Keratinocyte (primary cell): ENCODE measurements around the gene FRMD4B. TPM values are rescaled to one million over a fixed set of nuclear protein-coding genes. Genes with fewer than 3 reads are reported as not detected.
A peak's percentile ranks its signal among the peaks of the same experiment; 100 is the strongest.

ENCODE experiments used
- DNase-seq: peaks from one replicate; pipeline ENCODE4 v3.0.0-alpha.2; 2011; ENCODE audit warnings: low read depth, missing footprints, low spot score
- FAIRE-seq: peaks from 2 replicates; lab custom pipeline; 2011; peaks lifted over from hg19 to GRCh38; lab: Jason Lieb, UNC
- H2AFZ ChIP-seq: 2 replicates; pipeline ENCODE4 v1.6.0; 2012; ENCODE audit warnings: low read length, control low read depth, inconsistent platforms; ENCODE audit not compliant: control insufficient read depth
- H3K27ac ChIP-seq: 2 replicates; pipeline ENCODE4 v1.5.1; 2011; ENCODE audit warnings: low read length; ENCODE audit not compliant: control insufficient read depth, insufficient read depth
- H3K27me3 ChIP-seq: 3 replicates; pipeline ENCODE4 v1.6.0; 2011; ENCODE audit warnings: low read length; ENCODE audit not compliant: control insufficient read depth, insufficient read depth; ENCODE audit errors: extremely low read depth
- H3K36me3 ChIP-seq, 2 experiments: 2 replicates in 1 of 2; 3 replicates in 1 of 2; pipeline ENCODE4 v1.5.1; 2011; ENCODE audit warnings: low read length in 2 of 2, mild to moderate bottlenecking in 1 of 2; ENCODE audit not compliant: control insufficient read depth in 2 of 2, insufficient read depth in 2 of 2; ENCODE audit errors: extremely low read depth in 1 of 2
- H3K4me1 ChIP-seq: 3 replicates; pipeline ENCODE4 v1.5.1; 2011; ENCODE audit warnings: low read length; ENCODE audit not compliant: control insufficient read depth, insufficient read depth; ENCODE audit errors: extremely low read depth
- H3K4me2 ChIP-seq: 3 replicates; pipeline ENCODE4 v1.6.0; 2011; ENCODE audit warnings: low read depth, low read length; ENCODE audit not compliant: control insufficient read depth, insufficient read depth; ENCODE audit errors: extremely low read depth
- H3K4me3 ChIP-seq, 3 experiments: fragments of 200-600 bp in 1 of 3; sonication (generic) in 1 of 3; 2 replicates in 2 of 3; 3 replicates in 1 of 3; pipeline ENCODE4 v1.5.1; 2011 to 2016; ENCODE audit warnings: low read length in 3 of 3, mild to moderate bottlenecking in 3 of 3, control low read depth in 2 of 3, inconsistent platforms in 1 of 3, low read depth in 1 of 3, mixed read lengths in 1 of 3, mixed run types in 1 of 3, moderate library complexity in 1 of 3; ENCODE audit not compliant: control insufficient read depth in 2 of 3, insufficient read depth in 2 of 3; ENCODE audit errors: extremely low read depth in 1 of 3
- H3K79me2 ChIP-seq: 2 replicates; pipeline ENCODE4 v1.6.0; 2012; ENCODE audit warnings: low read length; ENCODE audit not compliant: control insufficient read depth, insufficient read depth
- H3K9ac ChIP-seq: 3 replicates; pipeline ENCODE4 v1.6.0; 2011; ENCODE audit warnings: low read length; ENCODE audit not compliant: control insufficient read depth, insufficient read depth; ENCODE audit errors: extremely low read depth
- H3K9me1 ChIP-seq: 3 replicates; pipeline ENCODE4 v1.6.0; 2011; ENCODE audit warnings: low read length; ENCODE audit not compliant: control insufficient read depth, insufficient read depth; ENCODE audit errors: extremely low read depth
- H3K9me3 ChIP-seq: 2 replicates; pipeline ENCODE4 v1.5.1; 2012; ENCODE audit warnings: low read depth, low read length; ENCODE audit not compliant: control insufficient read depth
- H4K20me1 ChIP-seq: 3 replicates; pipeline ENCODE4 v1.6.0; 2011; ENCODE audit warnings: low read length; ENCODE audit not compliant: control insufficient read depth, insufficient read depth; ENCODE audit errors: extremely low read depth
- EZH2 ChIP-seq: IDR thresholded peaks from one replicate; pipeline ENCODE4 v1.6.1; 2012; ENCODE audit warnings: inconsistent platforms, mild to moderate bottlenecking, low read length, moderate library complexity
- dilution Hi-C: fragments of 300-500 bp; cut with MboI; formaldehyde crosslinking; loops from one replicate; pipeline ENCODE4 v1.7.0; 2020; ENCODE audit warnings: low sequenced_read_pairs; ENCODE audit not compliant: extremely low pct_ligation_motif_present
- polyA plus RNA-seq, 5 experiments: library from polyadenylated mRNA; depleted of rRNA in 3 of 5; stranded (reverse) in 3 of 5; stranded (forward) in 1 of 5; unstranded in 1 of 5; fragments of >200 nt; gene quantifications; 1 replicate in 1 of 5; 2 replicates in 3 of 5; 3 replicates in 1 of 5; pipeline versions ENCODE4 v1.2.1 to v1.2.3, GENCODE V29; 2011 to 2012; ENCODE audit warnings: missing spikeins in 2 of 5, low read depth in 1 of 5, low replicate concordance in 1 of 5
- TF ChIP-seq, protein P1 (sequence below), 3 experiments: IDR thresholded peaks in 1 of 3; conservative IDR thresholded peaks in 1 of 3; optimal IDR thresholded peaks in 1 of 3; 2 replicates in 2 of 3; 3 replicates in 1 of 3; pipeline versions ENCODE3 to v1.5.1; 2011; ENCODE audit warnings: low read length in 3 of 3, mild to moderate bottlenecking in 3 of 3, moderate library complexity in 2 of 3, control low read depth in 1 of 3, inconsistent platforms in 1 of 3; ENCODE audit not compliant: insufficient read depth in 2 of 3; ENCODE audit errors: extremely low read depth in 1 of 3

Gene FRMD4B
- polyA plus RNA-seq, 1 donor (not counting 4 experiments of a cell fraction or from before 2014, with no cell fraction given), result 48.3 TPM

DNA sequence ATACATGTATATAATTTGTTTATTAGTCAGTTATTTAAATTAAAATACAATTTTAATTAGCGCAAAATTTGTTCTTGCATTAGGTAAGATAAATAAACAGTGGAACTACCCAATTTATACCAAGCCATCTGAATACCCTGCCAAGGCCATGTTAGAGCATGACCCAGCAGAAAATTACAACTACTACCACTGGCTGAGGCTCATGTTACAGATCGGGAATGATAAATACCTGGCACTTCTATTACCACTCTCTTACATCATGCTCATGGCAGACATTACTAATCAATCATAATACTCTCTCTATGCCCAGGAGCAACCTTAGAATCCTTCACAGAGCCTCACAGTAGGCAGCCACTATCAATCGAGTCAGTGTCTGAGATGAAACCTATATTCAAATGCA is 242.3 kb downstream of the FRMD4B start:
- Histone ChIP-seq H3K4me2 (peak overlapping the region; percentile 47), H3K27ac (peak overlapping the region; percentile 43), H2AFZ (no peak overlapping the region), H3K79me2 (no peaks in the 10 kb centered on the region), H3K27me3 (peaks cover 4% of the 10 kb centered on the region), H3K4me3 (no peak overlapping the region), H3K36me3 (no peaks in the 10 kb centered on the region), H3K9me1 (no peaks in the 10 kb centered on the region), H3K9ac (no peak overlapping the region), H3K4me1 (peaks cover 8% of the 10 kb centered on the region), H4K20me1 (no peaks in the 10 kb centered on the region), H3K9me3 (no peaks in the 10 kb centered on the region)
- TF ChIP-seq, protein P1, sequence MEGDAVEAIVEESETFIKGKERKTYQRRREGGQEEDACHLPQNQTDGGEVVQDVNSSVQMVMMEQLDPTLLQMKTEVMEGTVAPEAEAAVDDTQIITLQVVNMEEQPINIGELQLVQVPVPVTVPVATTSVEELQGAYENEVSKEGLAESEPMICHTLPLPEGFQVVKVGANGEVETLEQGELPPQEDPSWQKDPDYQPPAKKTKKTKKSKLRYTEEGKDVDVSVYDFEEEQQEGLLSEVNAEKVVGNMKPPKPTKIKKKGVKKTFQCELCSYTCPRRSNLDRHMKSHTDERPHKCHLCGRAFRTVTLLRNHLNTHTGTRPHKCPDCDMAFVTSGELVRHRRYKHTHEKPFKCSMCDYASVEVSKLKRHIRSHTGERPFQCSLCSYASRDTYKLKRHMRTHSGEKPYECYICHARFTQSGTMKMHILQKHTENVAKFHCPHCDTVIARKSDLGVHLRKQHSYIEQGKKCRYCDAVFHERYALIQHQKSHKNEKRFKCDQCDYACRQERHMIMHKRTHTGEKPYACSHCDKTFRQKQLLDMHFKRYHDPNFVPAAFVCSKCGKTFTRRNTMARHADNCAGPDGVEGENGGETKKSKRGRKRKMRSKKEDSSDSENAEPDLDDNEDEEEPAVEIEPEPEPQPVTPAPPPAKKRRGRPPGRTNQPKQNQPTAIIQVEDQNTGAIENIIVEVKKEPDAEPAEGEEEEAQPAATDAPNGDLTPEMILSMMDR (optimal IDR thresholded peaks at IDR 0.05 in 1 of 3, IDR thresholded peaks at IDR 0.05 in 1 of 3, conservative IDR thresholded peaks at IDR 0.05 in 1 of 3; ENCODE audit: extremely low read depth in 1 of 3, insufficient read depth in 2 of 3, low read length in 3 of 3), result no peak
- TF ChIP-seq EZH2, result no peak
- FAIRE-seq (peak; percentile 76), DNase-seq (peak; percentile 36)
- dilution Hi-C loops, result no loop called here

DNA sequence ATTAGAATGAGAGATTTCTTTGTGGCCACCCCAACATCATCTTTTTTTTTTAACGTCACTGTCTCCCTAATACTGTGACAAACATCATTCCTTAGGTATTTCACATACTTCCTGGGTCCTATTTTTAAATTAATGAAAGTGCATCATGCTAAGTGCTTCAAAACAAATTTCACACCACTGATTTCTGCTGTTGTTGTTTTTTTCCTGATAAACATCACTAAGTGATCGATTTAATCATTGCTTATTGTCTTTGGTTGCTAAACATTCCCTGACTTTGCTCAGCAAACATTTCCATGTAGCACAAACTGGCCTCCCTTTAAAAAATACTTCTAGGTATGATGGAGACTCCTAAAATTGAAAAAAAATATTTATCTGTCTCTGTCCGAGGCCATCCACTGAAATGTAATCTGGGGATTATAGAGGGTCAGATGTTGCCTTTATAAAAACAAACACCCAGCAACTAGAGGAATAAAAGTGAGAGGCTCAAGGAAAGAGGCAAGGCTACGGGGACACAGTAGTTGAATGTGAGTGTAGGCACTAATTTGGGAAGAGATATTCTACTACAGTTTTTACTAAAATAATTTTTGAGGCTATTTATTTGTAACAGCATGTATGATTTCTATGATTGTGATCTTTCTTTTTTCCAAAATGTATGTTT is 243.0 kb downstream of the FRMD4B start:
- dilution Hi-C loops, result no loop called here
- H3K4me1 ChIP-seq, result peaks cover 8% of the 10 kb centered on the region
- H3K4me3 ChIP-seq, result no peak overlapping the region
- H3K4me2 ChIP-seq, result peak overlapping the region; percentile 29
- no peaks in the 10 kb centered on the region for H3K36me3 ChIP-seq
- H3K9me1 ChIP-seq, result no peaks in the 10 kb centered on the region
- no peak for TF ChIP-seq EZH2
- TF ChIP-seq, protein P1 (optimal IDR thresholded peaks at IDR 0.05 in 1 of 3, IDR thresholded peaks at IDR 0.05 in 1 of 3, conservative IDR thresholded peaks at IDR 0.05 in 1 of 3; ENCODE audit: extremely low read depth in 1 of 3, insufficient read depth in 2 of 3, low read length in 3 of 3), result no peak
- H3K27ac ChIP-seq, result peak overlapping the region; percentile 23
- H3K9me3 ChIP-seq, result no peaks in the 10 kb centered on the region
- H4K20me1 ChIP-seq, result no peaks in the 10 kb centered on the region
- FAIRE-seq, result no peak
- no peaks in the 10 kb centered on the region for H3K79me2 ChIP-seq
- no peak overlapping the region for H2AFZ ChIP-seq
- H3K9ac ChIP-seq, result no peak overlapping the region
- H3K27me3 ChIP-seq, result peaks cover 4% of the 10 kb centered on the region
- DNase-seq, result no peak
